ENCODE data around the gene SPATA1.

SPATA1 gene, protein sequence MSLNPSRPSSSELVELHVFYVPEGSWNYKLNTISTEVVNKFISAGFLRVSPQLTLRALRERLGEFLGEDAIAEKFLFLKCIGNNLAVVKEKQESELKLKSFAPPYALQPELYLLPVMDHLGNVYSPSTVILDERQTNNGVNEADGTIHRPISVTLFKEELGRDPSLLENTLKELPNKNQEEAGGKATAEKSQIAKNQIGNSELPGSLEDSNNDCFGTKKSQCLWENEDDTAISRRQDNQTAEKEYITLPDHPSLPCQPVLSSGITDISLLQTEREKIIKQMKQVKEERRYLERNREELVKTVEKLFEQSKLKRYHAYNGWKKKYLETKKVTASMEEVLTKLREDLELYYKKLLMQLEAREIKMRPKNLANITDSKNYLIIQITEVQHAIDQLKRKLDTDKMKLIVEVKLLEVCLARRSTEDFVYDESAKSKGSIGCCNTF

DNA sequence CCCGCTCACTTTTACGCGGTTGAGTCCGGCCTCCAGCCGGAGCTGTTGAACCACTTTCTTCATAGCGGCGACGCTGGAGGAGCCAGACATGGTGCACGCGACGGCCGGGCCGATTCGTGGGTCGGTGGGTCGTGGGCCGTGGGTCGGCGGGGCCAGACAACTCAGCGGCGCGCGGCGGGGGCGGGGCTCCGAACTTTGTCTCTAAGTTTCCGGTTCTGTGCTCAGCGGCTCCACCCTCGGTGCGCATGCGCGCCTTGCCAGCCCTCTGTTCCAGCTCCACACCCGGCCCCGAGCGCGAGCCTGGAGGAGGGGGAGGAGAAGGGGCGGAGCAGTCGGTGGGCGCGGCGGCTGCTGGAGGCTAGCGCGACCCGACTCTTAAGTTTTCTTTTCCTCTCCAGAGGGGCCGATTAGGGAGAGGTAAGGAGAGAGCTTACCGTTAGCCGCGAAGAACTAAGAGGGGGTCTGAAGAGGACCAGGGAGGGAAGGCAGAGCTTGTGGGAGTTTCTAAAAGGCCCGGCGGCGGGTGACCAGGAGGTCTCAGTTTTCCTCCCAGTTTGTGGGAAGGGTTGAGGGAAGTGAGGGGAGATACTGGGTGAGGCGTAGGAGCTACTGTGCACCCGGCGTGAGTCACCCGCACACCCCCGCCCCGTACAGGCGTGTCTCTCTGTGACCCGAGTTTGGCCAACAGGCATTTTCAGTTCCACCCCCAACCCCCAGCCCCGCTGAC lies at the start of gene SPATA1, which contains the start of gene GNG5:
Gene SPATA1, plus strand, starts transcription at position 385 of the 727 bp plus-strand sequence. CDS start 9,974 bp downstream, outside the sequence.
Gene GNG5, minus strand, starts transcription at position 580 of the 727 bp plus-strand sequence. Its CDS starts 490 bp downstream, at position 90.
- Histone ChIP-seq H3K4me3 (ENCODE audit: low read length) (peak within 1 kb of the TSS; percentile 93), H3K9me3 (ENCODE audit: insufficient read depth, low read length) (no peaks in the 10 kb centered on the region), H3K9ac (ENCODE audit: low read length) (peak within 1 kb of the TSS; percentile 92), H4K20me1 (ENCODE audit: insufficient read depth, low read length) (peaks cover 25% of the 10 kb centered on the region), H3K36me3 (replicated peaks; ENCODE audit: low read depth, low read length) (peaks cover 4% of the 10 kb centered on the region), H3K4me2 (ENCODE audit: low read length) (peak within 1 kb of the TSS; percentile 88), H2AFZ (ENCODE audit: low read depth, low read length) (peak within 1 kb of the TSS; percentile 72), H3K79me2 (ENCODE audit: low read length) (peaks cover 37% of the 10 kb centered on the region), H3K27ac (ENCODE audit: low read length) (peak within 1 kb of the TSS; percentile 92), H3K27me3 (ENCODE audit: low read depth, low read length) (no peaks in the 10 kb centered on the region), H3K4me1 (ENCODE audit: low read length) (peaks cover 15% of the 10 kb centered on the region)
- TF ChIP-seq EZH2phosphoT487 (IDR thresholded peaks at IDR 0.05; ENCODE audit: low read depth): no peak
- TF ChIP-seq, protein P1, sequence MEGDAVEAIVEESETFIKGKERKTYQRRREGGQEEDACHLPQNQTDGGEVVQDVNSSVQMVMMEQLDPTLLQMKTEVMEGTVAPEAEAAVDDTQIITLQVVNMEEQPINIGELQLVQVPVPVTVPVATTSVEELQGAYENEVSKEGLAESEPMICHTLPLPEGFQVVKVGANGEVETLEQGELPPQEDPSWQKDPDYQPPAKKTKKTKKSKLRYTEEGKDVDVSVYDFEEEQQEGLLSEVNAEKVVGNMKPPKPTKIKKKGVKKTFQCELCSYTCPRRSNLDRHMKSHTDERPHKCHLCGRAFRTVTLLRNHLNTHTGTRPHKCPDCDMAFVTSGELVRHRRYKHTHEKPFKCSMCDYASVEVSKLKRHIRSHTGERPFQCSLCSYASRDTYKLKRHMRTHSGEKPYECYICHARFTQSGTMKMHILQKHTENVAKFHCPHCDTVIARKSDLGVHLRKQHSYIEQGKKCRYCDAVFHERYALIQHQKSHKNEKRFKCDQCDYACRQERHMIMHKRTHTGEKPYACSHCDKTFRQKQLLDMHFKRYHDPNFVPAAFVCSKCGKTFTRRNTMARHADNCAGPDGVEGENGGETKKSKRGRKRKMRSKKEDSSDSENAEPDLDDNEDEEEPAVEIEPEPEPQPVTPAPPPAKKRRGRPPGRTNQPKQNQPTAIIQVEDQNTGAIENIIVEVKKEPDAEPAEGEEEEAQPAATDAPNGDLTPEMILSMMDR (IDR thresholded peaks at IDR 0.05; ENCODE audit: low read depth, low read length): no peak

DNA sequence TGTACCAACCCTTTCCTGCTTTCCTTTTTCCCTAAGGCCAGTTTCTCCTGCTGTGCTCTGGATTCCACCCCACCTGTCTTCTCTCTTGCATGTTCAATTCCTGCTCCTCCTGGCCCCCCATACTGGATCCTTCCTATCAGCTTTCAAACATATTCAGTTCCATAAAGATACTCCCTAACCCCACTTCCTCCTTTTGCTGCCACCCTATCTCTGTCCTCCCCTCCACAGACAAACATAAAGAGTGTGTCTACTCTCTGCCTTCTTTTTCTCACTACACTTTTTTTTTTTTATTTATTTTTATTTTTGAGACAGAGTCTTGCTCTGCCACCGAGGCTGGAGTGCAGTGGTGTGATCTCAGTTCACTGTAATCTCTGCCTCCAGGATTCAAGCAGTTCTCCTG lies 44.1 kb upstream of the SPATA1 start:
- no peaks in the 10 kb centered on the region for H4K20me1 ChIP-seq (ENCODE audit: insufficient read depth, low read length)
- no peaks in the 10 kb centered on the region for H3K79me2 ChIP-seq (ENCODE audit: low read length)
- no peak overlapping the region for H3K4me3 ChIP-seq (ENCODE audit: low read length)
- H3K9ac ChIP-seq (ENCODE audit: low read length): no peak overlapping the region
- H3K4me2 ChIP-seq (ENCODE audit: low read length): no peak overlapping the region
- H3K27ac ChIP-seq (ENCODE audit: low read length): no peak overlapping the region
- no peaks in the 10 kb centered on the region for H3K9me3 ChIP-seq (ENCODE audit: insufficient read depth, low read length)
- H3K4me1 ChIP-seq (ENCODE audit: low read length): no peaks in the 10 kb centered on the region
- H3K27me3 ChIP-seq (ENCODE audit: low read depth, low read length): no peaks in the 10 kb centered on the region
- TF ChIP-seq, protein P1 (IDR thresholded peaks at IDR 0.05; ENCODE audit: low read depth, low read length): no peak
- no peak for TF ChIP-seq EZH2phosphoT487 (IDR thresholded peaks at IDR 0.05; ENCODE audit: low read depth)
- no peak overlapping the region for H2AFZ ChIP-seq (ENCODE audit: low read depth, low read length)
- H3K36me3 ChIP-seq (replicated peaks; ENCODE audit: low read depth, low read length): no peaks in the 10 kb centered on the region

DNA sequence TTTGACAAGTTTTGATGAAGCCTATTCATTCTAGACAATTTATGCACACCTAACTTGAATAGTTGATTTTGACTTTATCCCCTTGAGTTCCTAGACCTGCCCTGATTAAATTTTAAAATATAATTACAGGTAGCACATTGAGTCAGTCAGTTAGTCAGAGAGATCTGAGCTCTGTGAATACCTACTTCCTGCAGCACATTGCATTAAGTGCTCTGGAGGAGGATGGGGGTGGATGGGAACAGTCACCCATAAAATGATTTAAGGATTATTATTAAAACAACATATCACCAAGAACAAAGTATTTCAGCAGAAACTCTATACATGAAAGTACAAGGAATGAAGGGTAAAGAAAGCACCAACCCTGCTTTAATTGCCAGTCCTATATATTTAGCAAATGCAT lies 38.9 kb upstream of the SPATA1 start:
- H3K4me3 ChIP-seq (ENCODE audit: low read length): no peak overlapping the region
- H4K20me1 ChIP-seq (ENCODE audit: insufficient read depth, low read length): no peaks in the 10 kb centered on the region
- no peak overlapping the region for H2AFZ ChIP-seq (ENCODE audit: low read depth, low read length)
- H3K9me3 ChIP-seq (ENCODE audit: insufficient read depth, low read length): no peaks in the 10 kb centered on the region
- no peak for TF ChIP-seq EZH2phosphoT487 (IDR thresholded peaks at IDR 0.05; ENCODE audit: low read depth)
- TF ChIP-seq, protein P1 (IDR thresholded peaks at IDR 0.05; ENCODE audit: low read depth, low read length): no peak
- H3K9ac ChIP-seq (ENCODE audit: low read length): no peak overlapping the region
- H3K27ac ChIP-seq (ENCODE audit: low read length): no peak overlapping the region
- H3K36me3 ChIP-seq (replicated peaks; ENCODE audit: low read depth, low read length): no peaks in the 10 kb centered on the region
- no peak overlapping the region for H3K4me2 ChIP-seq (ENCODE audit: low read length)
- no peaks in the 10 kb centered on the region for H3K4me1 ChIP-seq (ENCODE audit: low read length)
- H3K79me2 ChIP-seq (ENCODE audit: low read length): no peaks in the 10 kb centered on the region
- no peaks in the 10 kb centered on the region for H3K27me3 ChIP-seq (ENCODE audit: low read depth, low read length)

DNA sequence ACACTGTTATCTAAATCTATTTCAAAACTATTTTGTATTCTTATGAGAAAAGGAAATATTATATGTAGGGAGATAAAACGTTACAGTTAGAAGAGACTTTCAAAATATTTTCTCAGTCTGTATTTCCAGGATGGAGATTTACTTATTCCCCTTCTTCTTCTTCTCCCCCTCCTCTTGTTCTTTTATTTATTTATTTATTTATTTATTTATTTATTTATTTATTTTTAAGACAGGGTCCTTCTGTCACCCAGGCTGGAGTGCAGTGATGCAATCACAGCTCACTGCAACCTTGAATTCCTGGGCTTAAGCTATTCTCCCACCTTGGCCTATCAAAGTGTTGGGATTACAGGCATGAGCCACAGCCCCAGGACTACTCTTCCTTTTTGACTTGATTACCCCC lies 30.0 kb upstream of the SPATA1 start:
- Histone ChIP-seq H2AFZ (ENCODE audit: low read depth, low read length) (no peak overlapping the region), H3K36me3 (replicated peaks; ENCODE audit: low read depth, low read length) (no peaks in the 10 kb centered on the region), H3K4me2 (ENCODE audit: low read length) (no peak overlapping the region), H3K27me3 (ENCODE audit: low read depth, low read length) (no peaks in the 10 kb centered on the region), H3K79me2 (ENCODE audit: low read length) (peaks cover 21% of the 10 kb centered on the region), H3K9ac (ENCODE audit: low read length) (no peak overlapping the region), H3K4me1 (ENCODE audit: low read length) (peaks cover 11% of the 10 kb centered on the region), H3K9me3 (ENCODE audit: insufficient read depth, low read length) (no peaks in the 10 kb centered on the region), H3K27ac (ENCODE audit: low read length) (no peak overlapping the region), H3K4me3 (ENCODE audit: low read length) (no peak overlapping the region), H4K20me1 (ENCODE audit: insufficient read depth, low read length) (no peaks in the 10 kb centered on the region)
- TF ChIP-seq, protein P1 (IDR thresholded peaks at IDR 0.05; ENCODE audit: low read depth, low read length): no peak
- TF ChIP-seq EZH2phosphoT487 (IDR thresholded peaks at IDR 0.05; ENCODE audit: low read depth): no peak
